Right renal cortex interstitium (tissue), 3 donors: ENCODE data around the gene GALNT18. TPM values are rescaled to one million over a fixed set of nuclear protein-coding genes. Genes with fewer than 3 reads are reported as not detected.

Source experiments
- DNase-seq, 3 donors: peaks; one replicate each; pipeline ENCODE4 v3.0.0-alpha.2; 2013; ENCODE audit warnings: low read depth in 3 of 3, low spot score in 2 of 3
- polyA plus RNA-seq, 3 donors: library from polyadenylated mRNA; unstranded; fragments of 120-200 nt; gene quantifications; one replicate each; pipeline ENCODE4 v1.2.1, GENCODE V29; 2013; ENCODE audit not compliant: insufficient read length in 3 of 3

The GALNT18 gene
- polyA plus RNA-seq, 3 donors: 25.5 to 28.8 (median 25.7) TPM

DNA sequence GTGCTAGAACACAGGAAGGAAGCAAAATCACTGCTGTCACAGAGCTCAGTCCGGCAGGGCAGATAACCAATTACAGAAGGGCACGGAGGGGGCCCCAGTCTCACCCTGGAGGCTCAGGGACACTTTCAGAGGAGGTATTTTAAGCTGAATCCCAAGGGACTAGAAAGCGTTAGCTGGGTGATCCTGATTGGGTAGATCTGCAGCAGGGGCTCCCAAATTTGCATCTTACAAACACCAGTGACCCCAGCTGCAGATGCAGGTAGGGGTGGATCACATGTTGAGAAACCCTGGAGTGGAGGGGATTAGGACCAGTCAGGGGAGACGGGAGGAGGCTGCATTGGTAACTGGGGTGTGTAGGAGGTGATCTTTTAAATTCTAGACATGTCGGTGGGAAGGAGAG, 360.2 kb downstream of the GALNT18 start:
- no peak for DNase-seq

DNA sequence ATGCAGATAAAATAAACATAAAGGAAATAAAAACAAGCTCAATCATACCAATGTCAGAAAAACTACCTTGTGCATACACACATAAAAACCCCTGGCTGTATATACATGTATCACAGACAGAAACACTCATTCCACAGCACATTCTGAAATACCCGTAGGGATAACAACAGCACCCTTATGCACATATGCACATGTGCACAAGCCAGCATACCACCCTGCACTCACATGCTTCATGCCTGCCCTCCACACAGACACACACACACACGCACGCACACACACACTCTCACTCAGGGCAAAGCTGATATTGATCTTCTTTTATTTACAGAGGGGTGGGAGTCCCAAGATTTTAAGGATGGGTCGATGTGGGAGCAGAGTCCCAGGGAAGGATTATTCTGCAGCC, 360.9 kb downstream of the GALNT18 start:
- DNase-seq: no peak

DNA sequence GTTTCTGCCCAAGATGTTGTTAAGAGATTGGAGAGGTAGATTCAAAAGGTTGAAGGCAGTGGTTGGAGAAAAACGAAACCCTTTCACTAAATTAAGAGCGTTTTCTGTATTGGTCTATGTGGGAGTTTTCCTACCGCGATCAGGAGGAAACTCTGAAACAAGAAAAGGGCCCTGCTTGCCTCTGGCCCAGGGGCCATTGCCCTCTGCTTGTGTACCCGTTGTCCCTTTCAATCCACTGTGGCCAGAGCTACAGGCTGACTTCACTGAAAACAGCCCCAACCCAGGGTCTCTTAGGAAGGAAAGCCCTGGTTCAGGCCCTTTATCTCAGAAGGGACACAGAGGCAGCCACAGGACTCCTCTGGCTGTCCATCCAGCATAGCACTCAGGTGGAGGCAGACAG, 367.8 kb downstream of the GALNT18 start:
- DNase-seq: no peak

- no peak for DNase-seq
These were observed 368.3 kb downstream of the GALNT18 start for GRCh38 chr11:11253497-11253896.

DNA sequence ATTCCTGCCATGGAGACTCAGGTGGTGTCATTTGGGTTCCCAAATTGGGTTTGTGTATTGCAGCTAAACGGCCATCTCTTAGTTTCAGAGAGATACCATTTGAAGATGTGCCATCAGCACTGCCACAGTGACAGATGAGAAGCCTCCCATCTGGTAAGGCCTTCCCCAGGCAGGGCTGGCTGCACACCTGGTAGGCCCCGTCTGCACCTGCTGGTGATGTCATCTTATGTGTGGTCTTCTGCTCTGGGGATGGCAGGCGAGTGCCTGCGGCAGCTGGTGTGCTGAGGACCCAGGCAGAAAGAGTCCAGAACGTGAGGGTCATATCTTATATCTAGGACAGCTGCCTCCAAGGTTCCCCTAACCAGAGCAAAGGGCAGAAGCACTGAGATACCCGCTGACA, 369.4 kb downstream of the GALNT18 start:
- DNase-seq: no peak

DNA sequence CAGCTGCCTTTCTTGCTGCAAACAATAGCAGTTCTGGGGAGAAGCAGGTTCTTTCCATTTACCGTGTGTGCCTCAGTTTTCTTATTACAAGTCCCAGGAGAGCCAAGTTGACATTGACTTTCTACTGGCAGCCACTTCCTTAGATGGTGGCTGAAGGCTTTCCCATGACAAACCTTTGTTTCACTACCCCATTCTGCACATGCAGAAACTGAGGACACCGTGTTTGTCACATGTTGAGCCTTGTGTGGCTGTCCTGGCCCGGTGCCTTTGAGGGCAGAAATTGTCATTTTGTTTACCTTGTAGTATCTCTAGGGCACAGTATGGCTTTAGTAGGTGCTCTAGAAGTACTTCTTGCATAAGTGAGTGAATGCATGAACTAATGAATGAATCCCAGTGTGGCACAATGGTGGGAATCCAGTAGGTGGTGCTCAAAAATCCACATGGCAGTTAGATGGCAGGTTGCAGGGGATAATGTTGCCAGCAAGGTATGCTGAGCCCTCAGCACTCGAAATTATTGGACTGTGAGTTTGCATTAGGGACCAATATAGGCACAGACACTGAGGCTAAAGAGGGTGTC, 370.3 kb downstream of the GALNT18 start:
- no peak for DNase-seq

GRCh38 chr11:11250470-11250869, 371.3 kb downstream of the GALNT18 start:
- no peak for DNase-seq

DNA sequence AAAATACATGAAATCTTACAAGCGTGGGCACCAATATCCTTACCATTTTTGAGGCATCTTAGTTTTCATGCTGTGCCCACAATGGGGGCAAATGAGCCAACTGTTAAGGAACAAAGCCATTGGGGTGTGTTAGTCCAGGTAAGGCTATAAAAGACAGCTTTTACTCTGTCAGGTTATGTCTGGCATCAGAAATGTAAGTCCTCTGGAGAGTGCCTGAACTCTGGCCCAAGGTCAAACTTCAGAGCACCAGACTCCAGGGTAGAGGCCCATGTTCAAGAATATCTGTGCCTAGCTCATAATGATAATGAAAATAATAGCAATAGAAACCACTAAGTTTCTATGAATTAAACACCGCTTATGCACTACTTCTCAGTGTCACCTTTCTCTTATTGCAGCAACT, 374.2 kb downstream of the GALNT18 start:
- no peak for DNase-seq

- no peak for DNase-seq
These were observed 374.7 kb downstream of the GALNT18 start for GRCh38 chr11:11247086-11247485.

DNA sequence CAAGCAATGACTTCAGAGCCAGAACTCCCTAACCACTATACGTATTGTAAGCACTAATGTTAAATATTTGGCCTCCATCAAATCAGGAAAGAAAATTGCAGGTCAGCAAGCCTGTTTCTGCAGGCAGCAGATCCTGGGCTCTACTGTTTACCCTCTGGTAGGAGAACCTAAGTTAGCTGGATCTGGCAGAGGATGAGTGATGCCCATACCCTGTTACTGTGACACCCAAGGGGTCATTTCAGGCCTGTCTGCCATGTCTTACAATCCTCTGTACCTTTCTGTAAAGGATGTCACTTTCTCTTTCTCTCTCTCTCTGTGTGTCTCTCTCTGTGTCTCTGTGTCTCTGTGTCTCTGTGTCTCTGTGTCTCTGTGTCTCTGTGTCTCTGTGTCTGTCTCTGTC, 375.6 kb downstream of the GALNT18 start:
- DNase-seq: no peak

DNA sequence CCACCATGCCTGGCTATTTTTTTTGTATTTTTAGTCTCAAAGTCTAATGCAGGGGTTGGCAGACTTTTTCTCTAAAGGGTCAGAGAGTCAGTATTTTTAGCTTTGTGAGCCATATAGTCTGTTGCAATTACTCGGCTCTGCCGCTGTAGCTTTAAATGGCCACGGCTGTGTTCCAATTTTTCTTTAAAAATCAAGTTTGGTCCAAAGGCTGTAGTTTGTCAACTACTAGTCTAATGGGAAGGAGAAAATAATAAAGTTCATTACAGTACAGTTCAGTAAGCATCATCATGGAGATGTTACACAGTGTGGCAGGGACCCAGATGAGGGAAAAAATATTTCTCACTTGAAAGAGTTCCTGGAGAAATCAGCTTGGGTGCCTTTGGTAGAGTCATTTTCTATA, 376.4 kb downstream of the GALNT18 start:
- no peak for DNase-seq

GRCh38 chr11:11244470-11245080, 377.2 kb downstream of the GALNT18 start:
- no peak for DNase-seq

DNA sequence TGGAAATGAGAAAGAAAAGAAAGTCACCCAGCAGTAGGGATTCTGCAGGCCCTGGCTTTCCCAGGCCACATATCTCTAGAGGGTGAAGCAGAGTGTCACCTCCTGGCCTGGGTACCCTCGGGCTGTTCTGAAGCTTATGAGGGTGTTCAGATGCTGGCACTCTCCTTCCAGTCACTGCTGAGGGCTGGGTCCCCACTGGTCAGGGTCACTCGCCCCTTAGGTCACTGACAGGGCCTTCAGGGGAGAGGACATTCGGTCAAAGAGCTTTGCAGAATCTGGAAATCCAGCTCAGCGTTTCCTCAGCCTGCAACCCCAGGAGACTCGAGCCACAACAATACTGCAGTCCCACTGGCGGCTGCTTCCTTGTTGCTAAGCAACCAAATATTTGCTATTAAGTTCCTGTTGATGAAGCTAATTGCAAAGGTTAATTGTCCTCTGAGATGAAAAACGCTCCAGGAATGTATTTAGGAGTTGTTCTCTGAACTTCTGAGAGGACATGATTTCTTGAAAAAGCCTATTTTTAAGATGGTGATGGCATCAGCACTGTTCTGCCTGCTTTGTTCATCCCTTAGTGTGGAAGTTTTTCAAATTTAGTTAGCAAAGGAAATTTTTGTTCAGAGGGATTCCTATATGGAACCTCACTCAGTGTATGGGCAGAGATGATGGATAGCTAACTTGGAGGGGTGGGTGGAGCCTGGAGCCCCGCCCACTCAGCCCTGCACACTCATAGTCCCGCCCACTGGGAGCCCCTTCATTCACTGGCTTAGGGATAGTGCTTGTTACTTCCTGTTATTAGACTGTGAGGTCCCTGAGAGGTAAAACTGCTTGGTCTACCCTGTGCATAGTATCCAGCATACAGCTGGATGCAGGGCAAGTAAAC, 378.0 kb downstream of the GALNT18 start:
- peak; percentile 42 to 47 (median 45) for DNase-seq

DNA sequence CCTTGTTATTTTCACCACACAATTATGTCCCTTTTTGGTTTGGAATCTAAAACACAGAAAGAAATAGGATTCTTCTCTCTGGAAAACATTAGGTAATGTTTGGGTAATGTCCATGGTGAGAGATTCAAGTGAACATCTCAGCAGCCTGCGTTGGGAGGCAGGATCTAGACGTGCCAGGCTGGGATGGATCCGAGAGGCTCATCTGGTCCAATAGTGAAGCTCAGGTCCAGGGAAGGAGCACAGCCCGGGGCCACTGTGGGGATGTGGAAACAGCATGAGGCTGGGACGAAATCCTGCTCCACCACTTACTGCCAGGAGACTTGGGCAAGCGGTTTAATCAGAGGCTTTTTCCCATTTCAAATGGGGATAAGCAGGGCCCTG, 378.6 kb downstream of the GALNT18 start:
- DNase-seq: no peak

DNA sequence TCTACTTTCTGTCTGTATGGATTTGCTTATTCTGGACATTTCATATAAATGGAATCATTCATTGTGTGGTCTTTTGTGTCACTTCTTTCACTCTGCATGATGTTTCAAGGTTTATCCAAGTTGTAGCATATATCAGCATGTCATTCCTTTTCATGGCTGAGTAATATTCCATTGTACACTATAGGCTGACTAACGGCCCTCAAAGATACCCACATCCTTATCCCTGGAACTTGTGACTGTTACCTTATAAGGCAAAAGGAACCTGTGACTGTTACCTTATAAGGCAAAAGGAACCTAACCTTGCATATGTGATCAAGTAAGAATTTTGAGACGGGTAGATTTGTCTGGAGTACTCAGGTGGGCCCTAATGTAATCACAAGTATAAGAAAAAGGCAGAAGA, 380.5 kb downstream of the GALNT18 start:
- DNase-seq: no peak

DNA sequence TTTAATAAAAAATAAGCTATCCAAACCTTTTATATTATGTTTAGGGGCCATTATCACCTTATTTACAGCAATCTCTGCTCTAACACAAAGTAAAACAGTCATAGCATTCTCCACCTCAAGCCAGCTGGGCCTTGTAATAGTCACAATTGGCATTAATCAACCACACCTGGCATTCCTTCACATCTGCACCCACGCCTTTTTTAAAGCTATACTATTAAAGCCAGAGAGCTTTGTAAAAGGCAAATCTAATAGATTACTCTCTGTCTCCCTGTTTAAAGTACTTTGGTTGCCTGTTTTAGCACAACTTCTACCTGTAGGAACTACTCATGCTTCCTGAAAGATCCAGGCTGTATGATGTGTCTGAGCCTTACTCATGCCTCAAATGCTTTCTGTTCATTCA, 381.8 kb downstream of the GALNT18 start:
- DNase-seq: no peak

GRCh38 chr11:11237070-11237832, 384.6 kb downstream of the GALNT18 start:
- DNase-seq: no peak

GRCh38 chr11:11236498-11237059, 385.2 kb downstream of the GALNT18 start:
- DNase-seq: no peak

- DNase-seq: no peak
These were observed 390.0 kb downstream of the GALNT18 start for GRCh38 chr11:11231763-11232162.

DNA sequence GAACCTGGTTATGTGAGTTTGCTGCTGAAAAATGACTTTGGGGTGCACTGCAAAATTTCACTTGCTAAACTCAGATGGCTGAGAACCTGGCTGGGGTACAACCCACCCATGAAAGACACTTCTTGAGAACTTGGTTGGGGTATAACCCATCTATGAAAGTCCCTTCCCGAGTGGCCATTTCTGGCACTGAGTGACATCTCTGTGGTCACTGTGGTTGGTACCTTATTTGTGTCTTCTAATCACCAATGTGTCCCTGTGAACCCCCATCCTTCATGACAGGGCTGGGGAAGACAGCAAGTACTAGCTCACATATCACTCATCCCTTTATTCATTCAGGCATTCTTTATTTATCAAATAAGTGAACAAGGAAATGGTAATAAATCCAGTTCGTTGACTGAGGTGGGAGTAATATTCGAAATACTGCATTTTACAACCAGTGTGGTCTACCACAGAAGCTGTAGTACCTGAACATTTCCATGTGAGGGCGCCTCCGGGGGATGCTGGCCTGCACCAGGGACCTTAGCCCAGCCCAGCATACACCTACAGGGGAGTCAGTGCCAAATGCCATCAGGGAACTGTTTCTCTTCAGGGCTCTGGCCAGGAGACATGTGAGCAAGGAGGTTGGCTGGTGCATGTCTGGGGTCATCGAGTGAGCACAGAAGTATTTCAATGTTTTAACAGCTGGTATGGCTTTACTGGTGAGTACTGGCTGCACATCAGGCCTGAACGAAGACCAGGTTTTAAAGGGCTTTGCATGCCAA, 390.8 kb downstream of the GALNT18 start:
- no peak for DNase-seq
